Adrenal gland (tissue), 12 donors: Measurements from ENCODE around the gene NAPG. TPM values are rescaled to one million over a fixed set of nuclear protein-coding genes. Genes with fewer than 3 reads are reported as not detected.
A peak's percentile ranks its signal among the peaks of the same experiment; 100 is the strongest.

Experiments
- DNase-seq, 7 donors: peaks; one replicate each; pipeline ENCODE4 v3.0.0-alpha.2; 2019 to 2020
- H3K27ac ChIP-seq, 5 donors: fragments of 200-600 bp; sonication (generic) in 4 of 5; 1 replicate in 3 of 5; 2 replicates in 2 of 5; pipeline versions ENCODE4 v1.5.1 to v1.8.0; 2016 to 2020; ENCODE audit warnings: mild to moderate bottlenecking in 1 of 5
- H3K27me3 ChIP-seq: fragments of 200-600 bp; 2 replicates; pipeline ENCODE4 v1.8.0; 2021
- H3K36me3 ChIP-seq, 2 donors: fragments of 200-600 bp; replicated peaks in 1 of 2; 1 replicate in 1 of 2; 2 replicates in 1 of 2; pipeline versions ENCODE4 v1.5.1 to v1.8.0; 2018 to 2022
- H3K4me1 ChIP-seq, 2 donors: fragments of 200-600 bp; replicated peaks in 1 of 2; 1 replicate in 1 of 2; 2 replicates in 1 of 2; pipeline versions ENCODE4 v1.5.1 to v1.8.0; 2018 to 2021
- H3K4me3 ChIP-seq, 4 donors: fragments of 200-600 bp; sonication (generic) in 3 of 4; one replicate each; pipeline ENCODE4 v1.5.1; 2016 to 2018
- H3K9me3 ChIP-seq, 3 donors: fragments of 200-600 bp; sonication (generic) in 1 of 3; replicated peaks in 1 of 3; 1 replicate in 2 of 3; 2 replicates in 1 of 3; pipeline versions ENCODE4 v1.5.1 to v1.8.0; 2016 to 2021
- POLR2A ChIP-seq, 2 donors: fragments of 450-650 bp; IDR thresholded peaks; one replicate each; pipeline ENCODE4 v1.6.1; 2017; ENCODE audit warnings: antibody characterized with exemption in 2 of 2, mild to moderate bottlenecking in 2 of 2, moderate library complexity in 1 of 2
- WGBS, 4 donors: extraction: QIAGEN DNeasy Blood & Tissue Kit in 2 of 4; methylation state at CpG; one replicate each; pipeline versions ENCODE4 v1.1.5 to v1.1.7; 2013 to 2017; 5-methylcytosine and 5-hydroxymethylcytosine counted together
- intact Hi-C, 2 donors: fragments of 100-400 bp; cut with DNase I; formaldehyde crosslinking; loops; one replicate each; pipeline versions ENCODE4 v1.14.1 to v1.15.0; 2022 to 2023
- polyA plus RNA-seq, 3 donors: library from polyadenylated mRNA; stranded (reverse); fragments of 200-250 nt in 2 of 3; fragments of 350-450 nt in 1 of 3; fragmentation: Illumina TruSeq in 1 of 3; extraction: RNeasy Lipid Tissue Mini Kit (QIAGEN cat#74804) in 1 of 3; gene quantifications; one replicate each; pipeline ENCODE4 v1.2.3, GENCODE V29; 2013 to 2014
- total RNA-seq, 9 donors: library from RNA; depleted of rRNA in 4 of 9; stranded (reverse); fragments of >200 nt in 4 of 9; fragments of 120-200 nt in 1 of 9; fragmentation: NEBNext Ultra II Directional in 1 of 9; extraction: Animal tissue kit (Norgen Biotek cat#: 25700) in 1 of 9; gene quantifications; one replicate each; pipeline versions ENCODE4 v1.1.0 to v1.2.4, GENCODE V29; 2013 to 2023
- TF ChIP-seq, protein P1 (sequence below), 6 experiments: fragments of 450-650 bp in 4 of 6; fragments of 200-600 bp in 2 of 6; sonication (generic) in 1 of 6; IDR thresholded peaks; 1 replicate in 5 of 6; 2 replicates in 1 of 6; pipeline versions ENCODE4 v1.5.1 to v1.8.0; 2016 to 2021; ENCODE audit warnings: antibody characterized with exemption in 6 of 6, mild to moderate bottlenecking in 2 of 6, moderate library complexity in 1 of 6
- donor health status: healthy with polysubstance abuse.
- donor health status: Bipolar disorder and iron deficiency.
- donor health status: DM: yes; HTN: yes; CAD: no.
- donor health status: DM: no; HTN: no; CAD: no.
- donor health status: DM: no; HTN: no; CAD: no.
- donor health status: DM: yes; HTN: yes; CAD: no.

Gene NAPG
- total and polyA plus RNA-seq, 12 donors, result 17.0 to 63.9 (median 41.4) TPM

DNA sequence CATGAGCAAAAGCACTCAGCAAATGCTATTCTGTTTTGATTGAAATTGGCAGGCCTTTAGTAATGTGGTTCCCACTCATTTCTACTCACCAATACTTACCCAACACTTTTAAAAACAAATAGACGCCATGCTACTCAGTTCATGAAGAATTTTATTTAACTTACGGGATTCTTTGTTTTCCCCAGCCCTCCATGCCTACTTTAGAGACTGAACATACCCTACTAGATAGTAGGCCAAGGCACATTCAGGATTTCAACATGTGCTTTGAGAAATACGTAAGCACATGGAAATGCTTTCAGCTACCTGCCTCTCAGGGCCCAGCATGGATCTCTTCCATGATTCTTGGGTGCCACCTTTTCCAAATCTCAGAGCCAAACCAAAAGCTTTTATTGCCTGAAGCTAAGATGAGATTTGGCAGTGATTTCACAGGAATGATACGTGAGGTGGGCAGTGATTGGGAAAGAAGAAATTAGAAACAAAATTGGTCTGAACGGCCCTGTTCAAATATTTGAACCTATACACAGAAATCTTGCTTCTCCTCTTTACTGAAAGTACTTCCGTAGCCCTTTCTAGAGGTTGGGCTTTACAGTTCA lies 31.4 kb downstream of the NAPG start:
- WGBS, 4 donors, result 95 to 99% (median 97%) methylated on average over 6 of the region's 6 CpGs
- Histone ChIP-seq H3K27me3 (no peaks in the 10 kb centered on the region), H3K4me3 (no peak overlapping the region), H3K27ac (no peak overlapping the region), H3K36me3 (peaks cover 0 to 36% of the 10 kb centered on the region in 2 donors), H3K9me3 (no peaks in the 10 kb centered on the region), H3K4me1 (no peaks in the 10 kb centered on the region)
- intact Hi-C loops, result no loop called here
- DNase-seq, result no peak
- TF ChIP-seq, protein P1, sequence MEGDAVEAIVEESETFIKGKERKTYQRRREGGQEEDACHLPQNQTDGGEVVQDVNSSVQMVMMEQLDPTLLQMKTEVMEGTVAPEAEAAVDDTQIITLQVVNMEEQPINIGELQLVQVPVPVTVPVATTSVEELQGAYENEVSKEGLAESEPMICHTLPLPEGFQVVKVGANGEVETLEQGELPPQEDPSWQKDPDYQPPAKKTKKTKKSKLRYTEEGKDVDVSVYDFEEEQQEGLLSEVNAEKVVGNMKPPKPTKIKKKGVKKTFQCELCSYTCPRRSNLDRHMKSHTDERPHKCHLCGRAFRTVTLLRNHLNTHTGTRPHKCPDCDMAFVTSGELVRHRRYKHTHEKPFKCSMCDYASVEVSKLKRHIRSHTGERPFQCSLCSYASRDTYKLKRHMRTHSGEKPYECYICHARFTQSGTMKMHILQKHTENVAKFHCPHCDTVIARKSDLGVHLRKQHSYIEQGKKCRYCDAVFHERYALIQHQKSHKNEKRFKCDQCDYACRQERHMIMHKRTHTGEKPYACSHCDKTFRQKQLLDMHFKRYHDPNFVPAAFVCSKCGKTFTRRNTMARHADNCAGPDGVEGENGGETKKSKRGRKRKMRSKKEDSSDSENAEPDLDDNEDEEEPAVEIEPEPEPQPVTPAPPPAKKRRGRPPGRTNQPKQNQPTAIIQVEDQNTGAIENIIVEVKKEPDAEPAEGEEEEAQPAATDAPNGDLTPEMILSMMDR (IDR thresholded peaks at IDR 0.05), result no peak

DNA sequence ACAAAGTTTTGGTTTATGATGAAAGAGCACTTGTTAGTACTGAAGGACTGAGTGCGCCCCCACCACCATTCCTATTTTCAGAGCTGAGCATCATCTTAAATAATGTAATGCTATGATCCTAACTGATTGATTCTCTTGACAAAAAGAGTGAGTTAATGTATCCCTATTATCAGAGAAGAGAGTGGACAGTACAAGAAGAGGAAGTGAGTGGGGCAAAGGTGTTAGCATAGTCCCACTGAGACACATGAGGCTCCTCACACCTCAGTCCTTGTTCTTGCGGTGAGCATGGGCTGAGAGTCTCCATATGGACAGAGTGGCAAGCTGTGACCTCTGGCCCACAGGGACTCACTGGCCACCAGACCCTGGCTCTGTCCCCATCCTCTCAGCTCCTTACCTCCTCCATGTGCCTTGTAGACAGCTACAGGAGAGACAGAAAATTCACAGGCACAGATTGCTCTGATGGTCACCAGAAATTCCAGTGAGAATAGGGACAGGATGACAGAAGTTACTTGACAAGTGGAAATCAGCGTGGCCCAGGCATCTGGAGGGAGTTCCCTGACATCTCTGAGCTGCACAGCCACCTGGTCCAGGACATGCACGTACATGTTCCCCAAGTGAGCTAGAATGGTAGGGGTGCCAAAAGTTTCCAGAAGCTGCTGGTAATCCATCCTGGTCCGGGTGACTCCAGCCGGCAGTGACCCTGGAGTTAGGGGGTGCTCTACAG lies 32.6 kb downstream of the NAPG start:
- no peak for DNase-seq
- TF ChIP-seq POLR2A (IDR thresholded peaks at IDR 0.05), result no peak
- TF ChIP-seq, protein P1 (IDR thresholded peaks at IDR 0.05), result no peak
- H3K4me1 ChIP-seq, result no peaks in the 10 kb centered on the region
- 88 to 98% (median 91%) methylated on average over 5 to 6 of the region's 6 CpGs for WGBS, 4 donors
- H3K27me3 ChIP-seq, result no peaks in the 10 kb centered on the region
- H3K4me3 ChIP-seq, result no peak overlapping the region
- H3K27ac ChIP-seq, result no peak overlapping the region
- no peaks in the 10 kb centered on the region for H3K9me3 ChIP-seq
- intact Hi-C loops, result no loop called here
- peaks cover 0 to 28% of the 10 kb centered on the region in 2 donors for H3K36me3 ChIP-seq

DNA sequence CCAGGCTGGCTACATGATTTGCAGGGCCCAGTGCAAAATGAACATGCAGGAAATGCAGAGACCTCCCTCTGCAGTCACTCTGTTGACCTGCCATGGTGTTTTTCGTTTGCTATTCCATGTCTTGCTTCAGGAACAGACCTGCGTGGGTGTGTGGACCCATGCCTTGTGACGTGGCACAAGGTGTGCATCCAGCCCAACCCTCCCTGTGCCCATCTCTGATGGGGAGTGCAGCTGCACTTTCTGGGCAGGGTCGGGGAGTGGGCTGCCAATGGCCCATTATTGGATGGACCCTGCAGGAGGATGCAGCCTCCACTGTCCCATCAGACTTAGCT lies 33.1 kb downstream of the NAPG start:
- Histone ChIP-seq H3K36me3 (peaks cover 0 to 23% of the 10 kb centered on the region in 2 donors), H3K4me3 (no peak overlapping the region), H3K27me3 (no peaks in the 10 kb centered on the region), H3K27ac (no peak overlapping the region), H3K4me1 (no peaks in the 10 kb centered on the region), H3K9me3 (no peaks in the 10 kb centered on the region)
- intact Hi-C loops, result no loop called here
- TF ChIP-seq, protein P1 (IDR thresholded peaks at IDR 0.05), result no peak
- DNase-seq, result no peak
- WGBS, 4 donors, result 82 to 98% (median 93%) methylated on average over 3 to 4 of the region's 4 CpGs

DNA sequence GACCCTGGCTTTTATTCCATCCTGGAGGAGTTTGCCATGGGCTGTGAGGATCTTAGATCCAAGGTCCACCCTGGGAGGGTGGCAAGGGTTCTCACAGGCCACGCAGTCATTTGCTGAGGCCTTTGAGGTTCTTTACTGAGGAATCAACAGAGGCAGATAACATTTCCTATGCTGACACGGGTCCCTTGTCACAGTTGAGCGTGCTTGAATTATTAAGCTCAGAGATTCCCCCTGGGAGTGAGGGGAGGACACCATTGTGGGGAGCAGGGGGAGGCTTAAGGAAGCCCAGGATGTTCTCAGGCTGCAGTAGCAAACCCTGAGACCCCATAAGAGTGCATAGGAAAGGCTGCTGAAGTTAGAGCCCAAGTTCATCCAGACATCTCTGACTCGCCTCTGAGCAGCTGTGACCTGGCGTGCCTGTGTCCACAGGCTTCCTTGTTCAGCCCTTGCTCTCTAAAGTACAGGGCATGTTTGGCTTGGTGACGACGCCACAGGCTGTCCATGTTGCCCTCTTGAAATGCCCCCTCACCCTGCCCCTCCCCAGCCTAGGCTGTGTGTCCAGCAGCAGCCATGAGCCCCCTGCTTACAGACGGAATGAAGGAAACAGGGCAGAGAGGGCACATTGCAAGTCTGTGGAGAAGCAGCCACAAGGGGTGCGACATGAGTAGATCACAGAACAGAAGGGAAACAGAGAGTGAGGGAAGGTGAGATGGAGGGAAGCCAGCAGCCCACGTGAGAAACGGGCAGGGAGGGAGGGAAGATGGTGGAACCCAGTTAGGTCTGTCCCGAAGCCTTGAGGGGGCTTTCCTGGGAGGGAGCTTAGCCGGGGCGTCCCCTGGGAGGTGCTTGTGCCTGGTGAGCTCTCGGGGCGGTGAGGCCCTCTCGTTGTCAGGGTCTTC lies 34.0 kb downstream of the NAPG start:
- 33 to 46% (median 40%) methylated on average over 13 to 17 of the region's 17 CpGs for WGBS, 4 donors
- Histone ChIP-seq H3K4me3 (no peak overlapping the region), H3K36me3 (peaks cover 0 to 14% of the 10 kb centered on the region in 2 donors), H3K9me3 (no peaks in the 10 kb centered on the region), H3K27ac (no peak overlapping the region), H3K4me1 (no peaks in the 10 kb centered on the region), H3K27me3 (no peaks in the 10 kb centered on the region)
- DNase-seq, result peak in 2 of 7 donors; percentile 36 to 55
- TF ChIP-seq POLR2A (IDR thresholded peaks at IDR 0.05), result no peak
- TF ChIP-seq, protein P1 (IDR thresholded peaks at IDR 0.05), result no peak
- intact Hi-C loops, result loop anchor here in 1 of 2 donors (10.0 kb wide), 1 partner anchor 595 kb away; no protein-coding TSS in a partner anchor
